Heart left ventricle (tissue), 13 donors: ENCODE data around the gene NOS1AP.

Experiments used
- POLR2A ChIP-seq, 2 donors: fragments of 450-650 bp; IDR thresholded peaks; one replicate each; pipeline ENCODE4 v1.6.1; 2017; ENCODE audit warnings: antibody characterized with exemption in 2 of 2, mild to moderate bottlenecking in 2 of 2, moderate library complexity in 2 of 2
- TF ChIP-seq, protein P1 (sequence below), 12 donors: fragments of 200-600 bp; sonication (generic) in 4 of 12; IDR thresholded peaks; one replicate each; pipeline versions ENCODE4 v1.5.0 to v1.8.0; 2018 to 2022; ENCODE audit warnings: antibody characterized with exemption in 12 of 12, mild to moderate bottlenecking in 5 of 12
- donor health status: ischemic (EF 13 %, LVEDD 7.1; RV severe dilation, severe dysfunction).
- donor health status: DM: no; HTN: yes; CAD: no.
- donor health status: DM: no; HTN: no; CAD: no.
- donor health status: ischemic (EF 25% LVEDD 6.9; RV normal size, moderate dysfunction).
- donor health status: ischemic (EF 25% LVEDD 5.7; RV mildly dilated, moderate dysfunction).
- donor health status: ischemic (EF 35%, LVEDD 5.7; RV mildly dilated, moderate dysfunction).
- donor health status: nonischemic (EF 11% LVEDD 7.7; RV severe dilation, severe dysfunction).
- donor health status: DM: yes; HTN: yes; CAD: no.
- donor health status: PGD.
- donor health status: ischemic (EF 29% LVEDD 5.4; RV normal size, mild dysfunction).
- donor health status: nonischemic (EF 23%, LVEDD 6.1; RV moderate dilation, normal function).

DNA sequence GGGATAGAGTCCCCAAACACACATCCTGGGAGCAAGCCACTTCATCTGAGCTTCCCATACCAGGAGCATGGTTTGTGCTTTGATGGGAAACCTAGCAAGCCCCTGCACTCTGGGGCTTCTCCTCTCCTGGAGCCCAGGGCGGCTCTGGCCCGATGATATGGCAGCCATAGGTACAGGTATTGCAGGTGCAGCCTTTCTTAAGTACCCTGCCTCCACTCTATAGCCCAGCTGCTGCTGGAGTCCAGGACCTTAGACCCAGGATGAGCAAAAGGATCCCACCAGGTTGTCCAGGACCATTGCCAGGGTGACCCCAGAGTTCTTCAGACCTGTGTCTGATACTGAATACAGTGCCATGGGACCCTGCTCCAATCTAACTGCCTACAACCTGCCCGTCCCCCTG, 316.2 kb downstream of the NOS1AP start:
- TF ChIP-seq, protein P1, sequence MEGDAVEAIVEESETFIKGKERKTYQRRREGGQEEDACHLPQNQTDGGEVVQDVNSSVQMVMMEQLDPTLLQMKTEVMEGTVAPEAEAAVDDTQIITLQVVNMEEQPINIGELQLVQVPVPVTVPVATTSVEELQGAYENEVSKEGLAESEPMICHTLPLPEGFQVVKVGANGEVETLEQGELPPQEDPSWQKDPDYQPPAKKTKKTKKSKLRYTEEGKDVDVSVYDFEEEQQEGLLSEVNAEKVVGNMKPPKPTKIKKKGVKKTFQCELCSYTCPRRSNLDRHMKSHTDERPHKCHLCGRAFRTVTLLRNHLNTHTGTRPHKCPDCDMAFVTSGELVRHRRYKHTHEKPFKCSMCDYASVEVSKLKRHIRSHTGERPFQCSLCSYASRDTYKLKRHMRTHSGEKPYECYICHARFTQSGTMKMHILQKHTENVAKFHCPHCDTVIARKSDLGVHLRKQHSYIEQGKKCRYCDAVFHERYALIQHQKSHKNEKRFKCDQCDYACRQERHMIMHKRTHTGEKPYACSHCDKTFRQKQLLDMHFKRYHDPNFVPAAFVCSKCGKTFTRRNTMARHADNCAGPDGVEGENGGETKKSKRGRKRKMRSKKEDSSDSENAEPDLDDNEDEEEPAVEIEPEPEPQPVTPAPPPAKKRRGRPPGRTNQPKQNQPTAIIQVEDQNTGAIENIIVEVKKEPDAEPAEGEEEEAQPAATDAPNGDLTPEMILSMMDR (IDR thresholded peaks at IDR 0.05) = no peak
- no peak for TF ChIP-seq POLR2A (IDR thresholded peaks at IDR 0.05)
